OCI-LY1 (cell line): ENCODE measurements around the gene EBPL.

ENCODE experiments used
- EZH2 ChIP-seq: fragments of 200-600 bp; sonication (generic), shearing (Covaris generic); IDR thresholded peaks from 2 replicates; pipeline ENCODE4 v1.8.0; 2017; ENCODE audit warnings: borderline replicate concordance, mixed run types, mild to moderate bottlenecking, antibody characterized with exemption, low read length, moderate library complexity, mixed read lengths
- TF ChIP-seq, protein P1 (sequence below): fragments of 200-600 bp; sonication (generic), shearing (Covaris generic); IDR thresholded peaks from 2 replicates; pipeline ENCODE4 v1.5.1; 2017; ENCODE audit warnings: mild to moderate bottlenecking, antibody characterized with exemption, low read length, moderate library complexity, mixed read lengths

DNA sequence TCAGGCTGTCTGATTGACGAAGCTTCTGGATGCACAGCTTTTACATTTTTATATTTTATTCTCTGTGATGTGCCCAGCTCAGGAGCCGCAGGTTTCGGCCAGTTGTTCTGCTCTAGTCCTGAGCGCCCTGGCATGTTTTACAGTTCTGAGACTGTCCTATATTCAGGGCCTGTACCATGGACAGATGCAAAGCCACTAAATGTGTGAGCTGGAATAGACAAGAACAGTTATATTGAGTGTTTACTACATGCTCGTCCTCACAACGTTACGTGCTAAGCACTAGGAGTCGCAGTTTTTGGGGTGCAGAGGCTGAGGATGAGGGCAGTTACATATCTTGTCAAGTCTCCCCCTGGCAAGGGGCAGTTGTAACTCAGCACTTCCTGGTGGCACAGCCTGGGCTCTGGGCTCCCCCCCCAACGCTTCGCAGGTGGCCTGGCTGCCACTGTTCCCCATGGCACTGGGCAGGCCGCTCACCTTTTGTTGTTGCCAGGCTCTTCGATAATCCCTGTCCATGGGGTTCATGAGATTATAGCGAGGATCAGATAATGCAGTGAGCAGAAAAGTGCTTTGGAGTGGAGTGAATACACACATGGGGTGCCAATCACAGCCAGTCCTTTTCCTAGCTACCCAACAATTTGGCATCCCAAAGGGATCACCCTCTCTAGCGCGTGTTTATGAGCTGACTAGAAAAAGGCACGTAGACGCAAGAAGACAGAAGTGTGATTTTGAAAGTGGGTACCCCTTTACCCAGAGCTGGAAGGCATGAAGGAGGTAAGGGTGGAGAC is 39.5 kb downstream of the EBPL start:
- no peak for TF ChIP-seq EZH2
- TF ChIP-seq, protein P1, sequence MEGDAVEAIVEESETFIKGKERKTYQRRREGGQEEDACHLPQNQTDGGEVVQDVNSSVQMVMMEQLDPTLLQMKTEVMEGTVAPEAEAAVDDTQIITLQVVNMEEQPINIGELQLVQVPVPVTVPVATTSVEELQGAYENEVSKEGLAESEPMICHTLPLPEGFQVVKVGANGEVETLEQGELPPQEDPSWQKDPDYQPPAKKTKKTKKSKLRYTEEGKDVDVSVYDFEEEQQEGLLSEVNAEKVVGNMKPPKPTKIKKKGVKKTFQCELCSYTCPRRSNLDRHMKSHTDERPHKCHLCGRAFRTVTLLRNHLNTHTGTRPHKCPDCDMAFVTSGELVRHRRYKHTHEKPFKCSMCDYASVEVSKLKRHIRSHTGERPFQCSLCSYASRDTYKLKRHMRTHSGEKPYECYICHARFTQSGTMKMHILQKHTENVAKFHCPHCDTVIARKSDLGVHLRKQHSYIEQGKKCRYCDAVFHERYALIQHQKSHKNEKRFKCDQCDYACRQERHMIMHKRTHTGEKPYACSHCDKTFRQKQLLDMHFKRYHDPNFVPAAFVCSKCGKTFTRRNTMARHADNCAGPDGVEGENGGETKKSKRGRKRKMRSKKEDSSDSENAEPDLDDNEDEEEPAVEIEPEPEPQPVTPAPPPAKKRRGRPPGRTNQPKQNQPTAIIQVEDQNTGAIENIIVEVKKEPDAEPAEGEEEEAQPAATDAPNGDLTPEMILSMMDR: no peak
